GM18861 (cell line): ENCODE measurements around the gene RSPH9.

Experiments used
- ATAC-seq: cut with Tn5 transposase; IDR thresholded peaks from one replicate; pipeline ENCODE4 v1.9.1; 2021; ENCODE audit not compliant: unreplicated experiment

Gene RSPH9, protein sequence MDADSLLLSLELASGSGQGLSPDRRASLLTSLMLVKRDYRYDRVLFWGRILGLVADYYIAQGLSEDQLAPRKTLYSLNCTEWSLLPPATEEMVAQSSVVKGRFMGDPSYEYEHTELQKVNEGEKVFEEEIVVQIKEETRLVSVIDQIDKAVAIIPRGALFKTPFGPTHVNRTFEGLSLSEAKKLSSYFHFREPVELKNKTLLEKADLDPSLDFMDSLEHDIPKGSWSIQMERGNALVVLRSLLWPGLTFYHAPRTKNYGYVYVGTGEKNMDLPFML

DNA sequence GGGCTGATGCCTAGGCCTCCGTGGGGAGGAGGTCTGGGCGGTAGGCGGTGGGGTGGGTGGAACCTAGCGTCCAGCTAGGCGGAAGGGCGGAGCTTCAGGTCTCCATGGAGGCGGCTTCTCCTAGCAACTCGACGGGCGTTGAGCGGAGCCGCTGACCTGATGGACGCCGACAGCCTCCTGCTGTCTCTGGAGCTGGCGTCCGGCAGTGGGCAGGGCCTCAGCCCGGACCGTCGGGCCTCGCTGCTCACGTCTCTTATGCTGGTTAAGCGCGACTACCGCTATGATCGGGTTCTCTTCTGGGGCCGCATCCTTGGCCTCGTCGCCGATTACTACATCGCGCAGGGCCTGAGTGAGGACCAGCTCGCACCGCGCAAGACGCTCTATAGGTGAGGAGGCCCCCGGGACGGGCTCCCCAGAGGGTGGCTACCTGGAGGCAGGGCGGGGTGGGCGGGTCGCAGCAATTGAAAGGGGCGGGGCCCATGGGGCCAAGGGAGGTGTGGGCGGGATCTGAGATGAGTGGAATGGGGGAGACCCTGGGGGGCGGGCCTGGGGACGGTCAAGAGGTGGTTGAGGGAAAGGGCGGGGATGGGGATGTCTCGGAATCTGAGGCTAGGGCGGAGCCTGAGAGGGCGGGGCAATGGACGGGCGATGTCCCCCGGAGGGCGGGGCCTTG, at the start of gene RSPH9:
Gene RSPH9 (plus strand): TSS at position 97 of the 673 bp plus-strand sequence. CDS start 63 bp downstream, at position 160.
- ATAC-seq, result peak; percentile 46

DNA sequence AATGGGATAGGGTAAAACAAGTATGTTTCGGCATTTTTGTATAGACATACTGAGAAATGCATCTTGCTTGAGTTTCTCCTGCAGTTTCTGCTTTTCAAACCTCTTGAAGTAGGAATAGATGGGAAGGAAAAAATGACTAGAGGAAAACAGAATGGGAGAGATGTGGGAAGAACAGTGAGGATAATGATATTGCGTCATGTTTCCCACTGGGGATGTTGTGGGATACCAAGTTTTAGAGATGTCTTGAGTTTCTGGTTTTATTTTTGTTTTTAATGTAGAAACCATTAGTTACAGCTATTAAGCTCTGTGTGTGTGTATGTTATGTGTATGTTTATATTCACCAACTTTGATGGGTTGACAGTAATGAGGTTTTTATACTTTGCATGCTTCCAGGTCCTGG, 44.2 kb upstream of the RSPH9 start:
- ATAC-seq, result no peak

- ATAC-seq, result no peak
Measured at GRCh38 chr6:43604174-43604573, 40.7 kb upstream of the RSPH9 start.

GRCh38 chr6:43606019-43606418, 38.8 kb upstream of the RSPH9 start:
- no peak for ATAC-seq

- ATAC-seq, result no peak
Measured at GRCh38 chr6:43608310-43608763, 36.5 kb upstream of the RSPH9 start.

DNA sequence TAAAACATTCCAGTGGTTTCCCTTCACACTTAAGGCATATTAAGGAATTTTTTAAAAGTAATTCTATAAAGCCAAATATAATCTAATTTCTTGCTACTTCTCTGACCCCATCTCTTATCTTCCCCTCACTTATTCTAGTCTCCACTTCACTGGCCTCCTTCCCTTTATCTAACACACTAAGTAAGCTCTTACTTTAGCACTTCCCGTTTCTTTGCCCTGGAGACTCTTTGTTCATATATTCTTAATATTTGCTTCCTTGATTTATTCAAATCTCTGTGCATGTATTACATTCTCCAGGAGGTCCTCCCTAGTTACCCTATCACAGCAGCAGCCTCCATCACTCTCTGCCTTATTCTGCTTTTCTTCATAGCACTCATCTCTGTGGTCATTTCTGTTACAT, 36.0 kb upstream of the RSPH9 start:
- no peak for ATAC-seq

DNA sequence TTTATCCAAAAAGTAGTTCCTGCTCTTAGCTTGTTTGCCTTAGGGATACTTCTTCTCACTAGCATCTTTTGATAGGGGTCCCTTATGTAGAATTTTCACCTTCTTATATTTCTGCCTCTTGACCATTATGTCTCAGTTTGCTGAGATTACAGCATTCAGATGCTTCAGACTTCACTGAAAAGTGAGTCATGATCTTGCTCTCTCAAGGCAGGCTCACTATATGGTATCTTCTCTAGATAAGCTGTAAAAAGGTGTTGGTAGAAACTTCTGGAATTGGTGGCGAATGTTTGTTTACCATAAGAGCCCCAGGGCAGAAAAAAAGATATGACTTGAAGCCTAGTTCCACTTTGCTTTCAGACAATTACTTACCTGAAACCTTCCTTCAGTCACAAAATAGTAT, 35.4 kb upstream of the RSPH9 start:
- ATAC-seq, result no peak

DNA sequence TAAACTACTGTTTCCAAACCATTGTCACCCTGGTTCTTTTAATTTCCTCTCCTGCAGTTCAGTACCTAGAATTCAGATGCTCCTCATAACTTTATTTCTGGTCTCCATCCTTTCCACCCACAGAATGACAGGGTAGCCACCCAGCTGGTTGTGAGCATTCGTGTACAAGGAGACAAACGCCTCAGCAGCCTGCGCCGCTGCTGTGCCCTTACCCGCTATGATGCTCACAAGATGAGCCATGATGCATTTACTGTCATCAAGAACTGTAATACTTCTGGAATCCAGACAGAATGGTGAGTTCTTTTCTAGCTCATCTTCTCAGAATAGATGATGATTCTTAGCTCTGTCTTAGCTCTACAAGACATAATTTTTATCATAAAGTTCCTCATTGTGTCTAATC, 34.4 kb upstream of the RSPH9 start:
- ATAC-seq, result no peak

DNA sequence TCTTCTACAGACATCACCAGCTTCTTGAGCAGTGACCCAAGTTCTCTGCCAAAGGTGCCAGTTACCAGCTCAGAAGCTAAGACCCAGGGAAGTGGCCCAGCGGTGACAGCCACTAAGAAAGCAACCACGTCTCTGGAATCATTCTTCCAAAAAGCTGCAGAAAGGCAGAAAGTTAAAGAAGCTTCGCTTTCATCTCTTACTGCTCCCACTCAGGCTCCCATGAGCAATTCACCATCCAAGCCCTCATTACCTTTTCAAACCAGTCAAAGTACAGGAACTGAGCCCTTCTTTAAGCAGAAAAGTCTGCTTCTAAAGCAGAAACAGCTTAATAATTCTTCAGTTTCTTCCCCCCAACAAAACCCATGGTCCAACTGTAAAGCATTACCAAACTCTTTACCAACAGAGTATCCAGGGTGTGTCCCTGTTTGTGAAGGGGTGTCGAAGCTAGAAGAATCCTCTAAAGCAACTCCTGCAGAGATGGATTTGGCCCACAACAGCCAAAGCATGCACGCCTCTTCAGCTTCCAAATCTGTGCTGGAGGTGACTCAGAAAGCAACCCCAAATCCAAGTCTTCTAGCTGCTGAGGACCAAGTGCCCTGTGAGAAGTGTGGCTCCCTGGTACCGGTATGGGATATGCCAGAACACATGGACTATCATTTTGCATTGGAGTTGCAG, 31.0 kb upstream of the RSPH9 start:
- ATAC-seq, result no peak

DNA sequence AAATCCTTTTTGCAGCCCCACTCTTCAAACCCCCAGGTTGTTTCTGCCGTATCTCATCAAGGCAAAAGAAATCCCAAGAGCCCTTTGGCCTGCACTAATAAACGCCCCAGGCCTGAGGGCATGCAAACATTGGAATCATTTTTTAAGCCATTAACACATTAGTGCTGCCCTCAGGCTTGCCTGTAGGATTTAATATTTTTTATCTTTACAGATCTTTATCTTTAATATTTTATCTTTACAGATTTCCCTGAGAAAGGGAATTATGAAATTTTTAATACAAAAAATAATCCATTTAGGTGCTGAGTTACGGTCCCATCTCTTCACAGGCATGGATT, 30.5 kb upstream of the RSPH9 start:
- ATAC-seq, result no peak

- ATAC-seq, result no peak
Measured at GRCh38 chr6:43616725-43617472, 27.9 kb upstream of the RSPH9 start.

GRCh38 chr6:43621078-43621835, 23.6 kb upstream of the RSPH9 start:
- no peak for ATAC-seq

- ATAC-seq, result no peak
Measured at GRCh38 chr6:43621836-43622180, 23.0 kb upstream of the RSPH9 start.

DNA sequence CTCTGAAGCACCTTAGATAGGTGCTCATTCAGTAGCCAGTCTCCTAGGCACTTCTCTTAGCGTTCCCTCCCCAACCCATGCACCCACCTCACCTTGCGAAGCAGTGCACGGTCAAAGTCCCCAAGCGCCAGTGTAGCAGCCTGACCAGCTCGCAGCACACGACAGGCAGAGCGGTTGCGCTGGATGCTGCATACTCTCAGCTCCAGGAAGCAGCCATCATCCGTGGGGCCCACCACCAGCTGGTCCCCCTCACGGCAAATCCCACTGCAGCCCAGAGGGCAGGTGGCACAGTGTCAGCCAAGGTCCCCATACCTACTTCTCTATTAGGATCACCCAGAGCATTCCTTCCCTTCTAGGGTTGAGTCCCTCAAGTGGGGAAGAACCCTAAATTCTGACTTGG, 22.3 kb upstream of the RSPH9 start:
- ATAC-seq, result no peak

DNA sequence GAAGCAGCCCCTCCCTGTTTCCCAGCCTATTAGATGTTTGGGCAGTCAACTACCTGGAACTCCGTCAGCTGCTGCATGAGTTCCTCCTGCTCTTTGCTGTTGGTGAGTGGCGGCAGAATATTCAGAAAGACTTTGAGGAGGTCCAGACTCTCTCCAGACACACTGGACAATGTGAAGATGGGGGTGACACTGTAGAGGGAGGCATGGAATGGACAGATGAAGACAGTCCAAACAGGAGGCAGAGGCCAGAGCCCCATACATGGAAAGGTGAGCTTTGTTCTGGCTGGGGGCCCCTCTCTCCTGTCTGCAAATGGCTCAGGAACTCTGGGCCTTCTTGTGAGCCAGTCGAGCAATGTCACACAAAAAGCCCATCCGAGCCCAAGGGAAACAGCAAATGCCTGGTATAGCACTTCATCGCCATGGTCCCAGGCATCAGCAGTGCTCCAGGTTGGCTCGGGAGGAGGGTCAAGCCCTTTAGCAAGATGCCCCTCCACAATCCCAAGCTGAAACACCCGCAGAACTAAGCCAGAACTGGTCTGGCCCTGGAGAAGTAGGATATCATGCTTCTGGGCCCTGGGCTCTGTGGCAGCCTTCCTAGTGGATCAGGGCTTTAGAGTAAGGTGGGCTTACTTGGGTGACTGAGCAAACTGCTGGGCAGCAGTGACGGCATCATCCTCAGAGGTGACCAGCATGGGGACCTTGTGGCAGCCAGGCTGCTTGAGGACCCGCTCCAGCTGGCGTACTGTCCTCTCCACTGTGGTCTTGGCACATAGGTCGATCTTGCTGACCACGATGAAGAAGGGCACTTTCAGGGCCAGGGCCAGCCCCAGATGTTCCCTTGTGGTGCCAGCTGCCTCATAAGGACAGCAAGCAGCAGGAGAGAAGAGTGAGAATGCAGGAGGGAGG, 20.7 kb upstream of the RSPH9 start:
- no peak for ATAC-seq

DNA sequence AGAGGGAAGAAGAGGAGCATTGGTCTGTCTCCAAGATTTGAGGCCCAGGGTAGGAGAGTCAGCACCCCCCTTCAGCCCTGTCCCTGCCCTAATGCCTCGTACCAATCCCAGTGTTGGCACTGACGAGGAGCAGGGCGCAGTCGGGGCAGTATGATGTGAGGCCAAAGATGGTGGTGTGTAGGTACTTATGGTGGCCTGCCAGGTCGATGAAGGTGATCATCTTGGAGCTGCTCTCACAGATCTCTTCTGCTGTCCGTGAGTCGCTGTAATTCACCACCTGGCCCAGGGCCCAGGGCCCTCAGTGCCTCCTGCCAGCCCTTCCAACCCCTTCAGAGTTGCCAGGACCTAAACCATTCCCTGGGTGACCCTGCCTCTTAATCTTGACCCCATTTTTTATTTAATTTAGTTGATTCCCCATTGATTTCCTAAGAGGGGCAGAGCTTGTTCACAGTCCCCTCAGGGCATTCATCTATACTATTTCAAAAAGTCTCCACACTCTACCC, 20.0 kb upstream of the RSPH9 start:
- ATAC-seq, result no peak

DNA sequence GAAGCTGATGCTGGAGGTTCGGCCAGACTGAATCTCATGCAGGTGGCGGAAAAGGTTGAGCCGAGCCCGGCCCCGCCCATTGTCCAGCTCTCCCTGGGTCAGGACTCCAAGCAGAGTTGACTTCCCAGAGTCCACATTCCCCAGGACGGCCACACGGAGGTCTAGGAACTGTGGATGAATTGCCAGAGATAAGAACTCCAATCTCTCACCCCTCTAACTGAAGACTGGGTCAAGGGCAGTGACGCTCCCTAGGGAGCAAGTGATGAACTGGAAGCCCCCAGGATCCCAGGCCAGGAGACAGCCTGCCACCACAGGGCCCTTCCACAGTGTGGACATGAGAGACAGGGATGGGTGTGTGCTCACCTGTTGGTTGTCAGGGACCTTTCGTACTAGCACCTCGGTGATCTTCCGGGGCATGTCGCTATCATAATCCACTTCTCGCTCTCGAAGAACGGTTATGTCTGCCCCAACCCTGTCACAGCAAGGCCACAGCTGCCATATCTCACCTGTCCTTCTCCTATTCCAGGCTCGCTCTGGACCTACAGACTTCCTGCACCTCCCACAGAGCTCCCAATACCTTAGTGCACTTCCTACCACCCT, 19.3 kb upstream of the RSPH9 start:
- ATAC-seq, result no peak

DNA sequence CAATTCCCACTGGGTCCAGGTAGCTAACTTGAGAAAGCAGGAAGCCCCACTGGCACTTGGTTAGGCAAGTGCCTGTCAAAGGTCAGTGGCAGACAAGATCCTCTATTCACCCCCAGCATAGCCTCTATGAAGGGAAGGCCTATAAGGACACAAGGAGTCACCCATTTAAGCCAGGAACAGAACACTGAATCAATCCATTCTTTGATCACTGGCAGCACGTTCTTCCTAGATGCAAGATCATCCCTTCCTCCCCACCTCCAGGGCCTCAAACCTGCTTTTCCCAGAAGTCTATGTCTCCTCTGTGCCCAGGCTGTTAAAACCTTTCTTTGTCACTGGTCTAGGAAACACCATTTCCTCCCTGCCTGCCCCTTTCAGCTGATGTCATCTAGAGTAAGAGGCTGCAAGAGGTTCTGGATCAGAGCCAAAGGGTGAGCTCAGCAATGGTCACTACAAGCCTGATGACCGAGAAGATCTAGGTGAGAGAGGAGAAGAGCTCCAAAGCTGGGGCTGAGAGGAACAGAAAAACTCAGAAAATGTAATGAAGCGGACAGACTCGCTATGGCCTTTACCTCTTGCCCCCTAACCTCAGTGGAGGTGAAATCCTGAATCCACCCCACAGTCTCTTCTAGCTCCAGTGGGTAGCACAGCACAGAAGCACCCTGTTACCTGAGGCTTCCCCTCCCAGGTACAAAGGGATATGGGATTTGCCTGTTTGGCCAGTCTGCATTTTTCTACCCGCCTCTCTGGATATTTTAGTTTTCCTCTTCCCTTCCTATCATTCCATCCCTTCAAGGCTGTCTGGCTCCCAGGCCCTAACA, 17.6 kb upstream of the RSPH9 start:
- ATAC-seq, result no peak
